ENCODE results near the gene BYSL.

DNA sequence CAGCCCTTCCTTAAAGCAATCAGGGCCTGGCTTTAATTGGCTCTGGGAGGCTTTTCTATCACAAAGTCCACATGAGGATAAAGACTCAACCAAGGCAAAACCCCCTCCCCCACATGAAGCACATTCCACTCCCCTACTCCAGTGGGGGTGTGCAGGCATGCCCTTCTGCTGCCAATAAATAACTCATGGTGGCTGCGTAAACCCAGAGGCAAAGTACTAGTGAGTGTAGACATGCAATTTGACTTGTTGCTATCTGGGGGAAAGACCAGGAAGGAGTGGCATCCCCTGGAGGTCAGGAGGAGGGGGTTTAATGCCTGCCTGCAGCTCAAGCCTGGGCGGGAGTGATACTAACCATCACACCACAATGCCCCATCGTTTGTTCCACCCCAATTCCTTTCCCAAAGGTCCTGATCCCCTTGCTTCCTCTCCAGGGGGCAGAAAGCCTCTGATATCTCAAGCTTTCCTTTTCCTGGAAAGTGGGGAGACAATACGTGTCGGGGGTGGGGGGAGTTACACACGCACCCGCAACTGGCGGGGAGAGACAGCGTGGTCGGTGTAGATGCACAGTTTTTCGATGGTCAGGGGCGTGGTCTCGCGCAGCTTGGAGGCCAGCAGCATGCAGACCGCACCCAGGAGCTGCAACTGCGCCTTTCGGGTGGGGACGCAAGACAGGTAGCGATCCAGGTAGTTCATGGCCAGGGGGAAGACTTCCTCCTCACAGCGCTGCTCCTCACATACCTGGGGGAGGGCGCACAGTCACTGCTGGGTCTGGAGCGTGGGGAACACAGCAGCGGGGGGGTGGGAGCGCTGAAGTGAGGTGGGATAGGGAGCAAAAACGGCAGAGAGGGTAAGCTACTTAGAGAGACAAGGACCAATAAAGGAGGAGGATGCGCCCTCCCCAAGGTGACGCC lies 18.8 kb downstream of the BYSL start:
- TF ChIP-seq POLR2A (IDR thresholded peaks at IDR 0.05; ENCODE audit: low read length), result no peak
- TF ChIP-seq RAD21 (conservative IDR thresholded peaks at IDR 0.05 in 1 of 2, IDR thresholded peaks at IDR 0.05 in 1 of 2), result no peak
- TF ChIP-seq, protein P1, sequence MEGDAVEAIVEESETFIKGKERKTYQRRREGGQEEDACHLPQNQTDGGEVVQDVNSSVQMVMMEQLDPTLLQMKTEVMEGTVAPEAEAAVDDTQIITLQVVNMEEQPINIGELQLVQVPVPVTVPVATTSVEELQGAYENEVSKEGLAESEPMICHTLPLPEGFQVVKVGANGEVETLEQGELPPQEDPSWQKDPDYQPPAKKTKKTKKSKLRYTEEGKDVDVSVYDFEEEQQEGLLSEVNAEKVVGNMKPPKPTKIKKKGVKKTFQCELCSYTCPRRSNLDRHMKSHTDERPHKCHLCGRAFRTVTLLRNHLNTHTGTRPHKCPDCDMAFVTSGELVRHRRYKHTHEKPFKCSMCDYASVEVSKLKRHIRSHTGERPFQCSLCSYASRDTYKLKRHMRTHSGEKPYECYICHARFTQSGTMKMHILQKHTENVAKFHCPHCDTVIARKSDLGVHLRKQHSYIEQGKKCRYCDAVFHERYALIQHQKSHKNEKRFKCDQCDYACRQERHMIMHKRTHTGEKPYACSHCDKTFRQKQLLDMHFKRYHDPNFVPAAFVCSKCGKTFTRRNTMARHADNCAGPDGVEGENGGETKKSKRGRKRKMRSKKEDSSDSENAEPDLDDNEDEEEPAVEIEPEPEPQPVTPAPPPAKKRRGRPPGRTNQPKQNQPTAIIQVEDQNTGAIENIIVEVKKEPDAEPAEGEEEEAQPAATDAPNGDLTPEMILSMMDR (IDR thresholded peaks at IDR 0.05), result no peak
- TF ChIP-seq JUN (IDR thresholded peaks at IDR 0.05), result no peak; a peak in 1 of 5 replicates
- no peak for TF ChIP-seq SMC3 (IDR thresholded peaks at IDR 0.05)
- no peak for TF ChIP-seq KDM5A (IDR thresholded peaks at IDR 0.05)
- no peak for TF ChIP-seq CHD2 (IDR thresholded peaks at IDR 0.05; ENCODE audit: low read length, partially characterized antibody)
- no peak for TF ChIP-seq RCOR1 (IDR thresholded peaks at IDR 0.05; ENCODE audit: low read depth, low read length)
- TF ChIP-seq HOXB5 (CRISPR knock-in tag; IDR thresholded peaks at IDR 0.05), result no peak
- no peak for TF ChIP-seq ZSCAN20 (CRISPR knock-in tag; IDR thresholded peaks at IDR 0.05)
- no peak for TF ChIP-seq EP300 (IDR thresholded peaks at IDR 0.05)
- no peak for TF ChIP-seq ZFP36 (IDR thresholded peaks at IDR 0.05; ENCODE audit: borderline replicate concordance, partially characterized antibody)
- no peak for TF ChIP-seq HDAC2 (IDR thresholded peaks at IDR 0.05)
- no peak for TF ChIP-seq MAFK (IDR thresholded peaks at IDR 0.05; ENCODE audit: partially characterized antibody)
